ENCODE results near the gene HACD2.

DNA sequence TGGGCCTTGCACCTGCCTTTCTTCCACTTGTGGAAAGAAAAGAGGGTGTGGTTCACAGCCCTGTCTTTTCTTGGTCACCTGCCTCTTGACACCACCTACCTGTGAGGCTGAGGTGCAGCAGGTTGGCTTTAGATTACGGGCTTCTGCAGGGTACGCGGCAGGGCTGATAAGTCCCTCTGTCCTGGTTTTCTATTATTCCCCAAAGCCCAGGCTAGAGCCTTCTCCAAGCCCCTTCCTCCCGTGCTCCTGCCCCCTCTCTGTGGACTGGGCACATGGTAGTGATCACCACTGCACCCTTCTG lies 44.8 kb upstream of the HACD2 start:
- TF ChIP-seq, protein P1, sequence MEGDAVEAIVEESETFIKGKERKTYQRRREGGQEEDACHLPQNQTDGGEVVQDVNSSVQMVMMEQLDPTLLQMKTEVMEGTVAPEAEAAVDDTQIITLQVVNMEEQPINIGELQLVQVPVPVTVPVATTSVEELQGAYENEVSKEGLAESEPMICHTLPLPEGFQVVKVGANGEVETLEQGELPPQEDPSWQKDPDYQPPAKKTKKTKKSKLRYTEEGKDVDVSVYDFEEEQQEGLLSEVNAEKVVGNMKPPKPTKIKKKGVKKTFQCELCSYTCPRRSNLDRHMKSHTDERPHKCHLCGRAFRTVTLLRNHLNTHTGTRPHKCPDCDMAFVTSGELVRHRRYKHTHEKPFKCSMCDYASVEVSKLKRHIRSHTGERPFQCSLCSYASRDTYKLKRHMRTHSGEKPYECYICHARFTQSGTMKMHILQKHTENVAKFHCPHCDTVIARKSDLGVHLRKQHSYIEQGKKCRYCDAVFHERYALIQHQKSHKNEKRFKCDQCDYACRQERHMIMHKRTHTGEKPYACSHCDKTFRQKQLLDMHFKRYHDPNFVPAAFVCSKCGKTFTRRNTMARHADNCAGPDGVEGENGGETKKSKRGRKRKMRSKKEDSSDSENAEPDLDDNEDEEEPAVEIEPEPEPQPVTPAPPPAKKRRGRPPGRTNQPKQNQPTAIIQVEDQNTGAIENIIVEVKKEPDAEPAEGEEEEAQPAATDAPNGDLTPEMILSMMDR (IDR thresholded peaks at IDR 0.05): no peak
- TF ChIP-seq POLR2A (IDR thresholded peaks at IDR 0.05): no peak

All from testis (tissue), 2 donors.